AG04450 (cell line): ENCODE measurements around the gene SERPINB4. TPM values are rescaled to one million over a fixed set of nuclear protein-coding genes. Genes with fewer than 3 reads are reported as not detected.

Experiments
- CTCF ChIA-PET: fragments of 300-600, 350-600 bp; formaldehyde crosslinking; extraction: SDS; loops from one replicate; lab custom pipeline; 2022; ENCODE audit warnings: antibody characterized with exemption, inconsistent platforms; lab: Charles Lee
- POLR2A ChIA-PET: fragments of 350-600 bp; formaldehyde crosslinking; extraction: SDS; loops from one replicate; lab custom pipeline; 2021; ENCODE audit warnings: antibody characterized with exemption, inconsistent platforms; lab: Yijun Ruan, JAX
- DNase-seq: peaks from one replicate; pipeline ENCODE4 v3.0.0-alpha.2; 2011; ENCODE audit warnings: low read depth, low spot score
- H3K27ac ChIP-seq: one replicate; pipeline ENCODE4 v1.5.1; 2012; ENCODE audit warnings: low read depth, low read length, control low read depth
- H3K27me3 ChIP-seq: one replicate; pipeline ENCODE4 v1.6.0; 2012; ENCODE audit warnings: low read length; ENCODE audit not compliant: control insufficient read depth, insufficient read depth
- H3K4me3 ChIP-seq: 2 replicates; pipeline ENCODE4 v1.5.1; 2011; ENCODE audit warnings: mild to moderate bottlenecking, low read depth, low read length, control low read depth
- H3K9me3 ChIP-seq: 2 replicates; pipeline ENCODE4 v1.5.1; 2012; ENCODE audit warnings: low read length; ENCODE audit not compliant: control insufficient read depth, insufficient read depth
- polyA plus RNA-seq: library from polyadenylated mRNA; depleted of rRNA; stranded (reverse); fragments of >200 nt; gene quantifications from 2 replicates; pipeline ENCODE4 v1.2.3, GENCODE V29; 2011
- TF ChIP-seq, protein P1 (sequence below): IDR thresholded peaks from 2 replicates; pipeline ENCODE4 v1.5.1; 2011; ENCODE audit warnings: low read depth, low read length, control low read depth, inconsistent platforms

The SERPINB4 gene
- polyA plus RNA-seq, 1 experiment, result not detected

GRCh38 chr18:63603355-63603754 is 40.7 kb downstream of the SERPINB4 start:
- POLR2A ChIA-PET, result no interaction called here
- H3K27ac ChIP-seq, result no peak overlapping the region
- no peaks in the 10 kb centered on the region for H3K9me3 ChIP-seq
- TF ChIP-seq, protein P1, sequence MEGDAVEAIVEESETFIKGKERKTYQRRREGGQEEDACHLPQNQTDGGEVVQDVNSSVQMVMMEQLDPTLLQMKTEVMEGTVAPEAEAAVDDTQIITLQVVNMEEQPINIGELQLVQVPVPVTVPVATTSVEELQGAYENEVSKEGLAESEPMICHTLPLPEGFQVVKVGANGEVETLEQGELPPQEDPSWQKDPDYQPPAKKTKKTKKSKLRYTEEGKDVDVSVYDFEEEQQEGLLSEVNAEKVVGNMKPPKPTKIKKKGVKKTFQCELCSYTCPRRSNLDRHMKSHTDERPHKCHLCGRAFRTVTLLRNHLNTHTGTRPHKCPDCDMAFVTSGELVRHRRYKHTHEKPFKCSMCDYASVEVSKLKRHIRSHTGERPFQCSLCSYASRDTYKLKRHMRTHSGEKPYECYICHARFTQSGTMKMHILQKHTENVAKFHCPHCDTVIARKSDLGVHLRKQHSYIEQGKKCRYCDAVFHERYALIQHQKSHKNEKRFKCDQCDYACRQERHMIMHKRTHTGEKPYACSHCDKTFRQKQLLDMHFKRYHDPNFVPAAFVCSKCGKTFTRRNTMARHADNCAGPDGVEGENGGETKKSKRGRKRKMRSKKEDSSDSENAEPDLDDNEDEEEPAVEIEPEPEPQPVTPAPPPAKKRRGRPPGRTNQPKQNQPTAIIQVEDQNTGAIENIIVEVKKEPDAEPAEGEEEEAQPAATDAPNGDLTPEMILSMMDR, result no peak
- H3K4me3 ChIP-seq, result no peak overlapping the region
- H3K27me3 ChIP-seq, result no peaks in the 10 kb centered on the region
- CTCF ChIA-PET, result interaction anchor here (1.1 to 4.2 kb wide), 2 partner anchors 25 to 587 kb away, joined by 4 to 17 read pairs; no protein-coding TSS in a partner anchor
- no peak for DNase-seq

- CTCF ChIA-PET, result no interaction called here
Observed at GRCh38 chr18:63596964-63597363, 47.1 kb downstream of the SERPINB4 start.

GRCh38 chr18:63592471-63592870 is 51.6 kb downstream of the SERPINB4 start:
- Histone ChIP-seq H3K9me3 (no peaks in the 10 kb centered on the region), H3K27ac (no peak overlapping the region), H3K27me3 (no peaks in the 10 kb centered on the region), H3K4me3 (no peak overlapping the region)
- TF ChIP-seq, protein P1, result no peak
- POLR2A ChIA-PET, result no interaction called here
- CTCF ChIA-PET, result interaction anchor here (1.5 kb wide), 1 partner anchor 15 kb away, joined by 5 read pairs; no protein-coding TSS in a partner anchor
- DNase-seq, result no peak

More at GRCh38 chr18:63596964-63597363, 47.1 kb downstream of the SERPINB4 start:
- Histone ChIP-seq H3K4me3 (no peak overlapping the region), H3K27me3 (no peaks in the 10 kb centered on the region), H3K27ac (no peak overlapping the region), H3K9me3 (no peaks in the 10 kb centered on the region)
- TF ChIP-seq, protein P1, result no peak
- POLR2A ChIA-PET, result no interaction called here
- DNase-seq, result no peak

- no peak overlapping the region for H3K4me3 ChIP-seq
- no peaks in the 10 kb centered on the region for H3K9me3 ChIP-seq
- POLR2A ChIA-PET, result no interaction called here
- H3K27ac ChIP-seq, result no peak overlapping the region
- DNase-seq, result no peak
- no peaks in the 10 kb centered on the region for H3K27me3 ChIP-seq
- TF ChIP-seq, protein P1, result no peak
- CTCF ChIA-PET, result interaction anchor here (0.8 to 1.5 kb wide), 3 partner anchors 14 to 253 kb away, joined by 3 to 5 read pairs (median 3); no protein-coding TSS in a partner anchor
Observed at GRCh38 chr18:63591725-63592124, 52.3 kb downstream of the SERPINB4 start.

GRCh38 chr18:63590966-63591695 is 52.9 kb downstream of the SERPINB4 start:
- no peak overlapping the region for H3K27ac ChIP-seq
- CTCF ChIA-PET, result interaction anchor here (0.8 to 1.5 kb wide), 3 partner anchors 13 to 254 kb away, joined by 3 to 5 read pairs (median 3); no protein-coding TSS in a partner anchor
- no peaks in the 10 kb centered on the region for H3K27me3 ChIP-seq
- no peaks in the 10 kb centered on the region for H3K9me3 ChIP-seq
- no peak overlapping the region for H3K4me3 ChIP-seq
- DNase-seq, result no peak
- TF ChIP-seq, protein P1, result no peak
- POLR2A ChIA-PET, result no interaction called here
